Peyer's patch (tissue), 4 donors: ENCODE measurements around the gene IRF2.

Experiments used
- POLR2A ChIP-seq, 2 donors: fragments of 450-650 bp; IDR thresholded peaks; one replicate each; pipeline ENCODE4 v1.5.1; 2017; ENCODE audit warnings: antibody characterized with exemption in 2 of 2, mild to moderate bottlenecking in 2 of 2, moderate library complexity in 2 of 2
- TF ChIP-seq, protein P1 (sequence below), 6 experiments: fragments of 450-650 bp in 4 of 6; fragments of 200-600 bp in 2 of 6; sonication (generic) in 1 of 6; IDR thresholded peaks; one replicate each; pipeline ENCODE4 v1.5.1; 2017 to 2019; ENCODE audit warnings: antibody characterized with exemption in 6 of 6, mild to moderate bottlenecking in 3 of 6, moderate library complexity in 1 of 6

DNA sequence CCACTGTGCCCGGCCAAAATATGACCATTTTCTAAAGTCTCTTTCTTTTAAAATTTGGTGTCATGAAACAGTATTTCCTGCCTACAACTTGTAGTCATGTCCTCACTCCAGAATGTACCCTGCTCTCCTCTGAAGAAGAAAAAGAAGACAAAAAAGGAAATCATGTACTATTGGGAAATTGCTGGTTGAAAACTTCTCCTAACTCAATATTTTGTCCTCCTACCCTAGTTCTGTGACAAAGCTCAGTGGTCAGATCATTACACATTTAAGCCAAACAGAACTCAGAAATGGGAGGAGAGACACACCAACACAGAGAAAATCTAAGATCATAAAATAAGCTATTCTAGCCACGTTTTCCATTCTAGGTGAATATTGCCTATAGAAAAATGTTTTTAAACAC is 127.7 kb downstream of the IRF2 start:
- no peak for TF ChIP-seq POLR2A (IDR thresholded peaks at IDR 0.05)
- TF ChIP-seq, protein P1, sequence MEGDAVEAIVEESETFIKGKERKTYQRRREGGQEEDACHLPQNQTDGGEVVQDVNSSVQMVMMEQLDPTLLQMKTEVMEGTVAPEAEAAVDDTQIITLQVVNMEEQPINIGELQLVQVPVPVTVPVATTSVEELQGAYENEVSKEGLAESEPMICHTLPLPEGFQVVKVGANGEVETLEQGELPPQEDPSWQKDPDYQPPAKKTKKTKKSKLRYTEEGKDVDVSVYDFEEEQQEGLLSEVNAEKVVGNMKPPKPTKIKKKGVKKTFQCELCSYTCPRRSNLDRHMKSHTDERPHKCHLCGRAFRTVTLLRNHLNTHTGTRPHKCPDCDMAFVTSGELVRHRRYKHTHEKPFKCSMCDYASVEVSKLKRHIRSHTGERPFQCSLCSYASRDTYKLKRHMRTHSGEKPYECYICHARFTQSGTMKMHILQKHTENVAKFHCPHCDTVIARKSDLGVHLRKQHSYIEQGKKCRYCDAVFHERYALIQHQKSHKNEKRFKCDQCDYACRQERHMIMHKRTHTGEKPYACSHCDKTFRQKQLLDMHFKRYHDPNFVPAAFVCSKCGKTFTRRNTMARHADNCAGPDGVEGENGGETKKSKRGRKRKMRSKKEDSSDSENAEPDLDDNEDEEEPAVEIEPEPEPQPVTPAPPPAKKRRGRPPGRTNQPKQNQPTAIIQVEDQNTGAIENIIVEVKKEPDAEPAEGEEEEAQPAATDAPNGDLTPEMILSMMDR (IDR thresholded peaks at IDR 0.05) = no peak
